ENCODE measurements around the gene MARS1.

MARS1 gene

DNA sequence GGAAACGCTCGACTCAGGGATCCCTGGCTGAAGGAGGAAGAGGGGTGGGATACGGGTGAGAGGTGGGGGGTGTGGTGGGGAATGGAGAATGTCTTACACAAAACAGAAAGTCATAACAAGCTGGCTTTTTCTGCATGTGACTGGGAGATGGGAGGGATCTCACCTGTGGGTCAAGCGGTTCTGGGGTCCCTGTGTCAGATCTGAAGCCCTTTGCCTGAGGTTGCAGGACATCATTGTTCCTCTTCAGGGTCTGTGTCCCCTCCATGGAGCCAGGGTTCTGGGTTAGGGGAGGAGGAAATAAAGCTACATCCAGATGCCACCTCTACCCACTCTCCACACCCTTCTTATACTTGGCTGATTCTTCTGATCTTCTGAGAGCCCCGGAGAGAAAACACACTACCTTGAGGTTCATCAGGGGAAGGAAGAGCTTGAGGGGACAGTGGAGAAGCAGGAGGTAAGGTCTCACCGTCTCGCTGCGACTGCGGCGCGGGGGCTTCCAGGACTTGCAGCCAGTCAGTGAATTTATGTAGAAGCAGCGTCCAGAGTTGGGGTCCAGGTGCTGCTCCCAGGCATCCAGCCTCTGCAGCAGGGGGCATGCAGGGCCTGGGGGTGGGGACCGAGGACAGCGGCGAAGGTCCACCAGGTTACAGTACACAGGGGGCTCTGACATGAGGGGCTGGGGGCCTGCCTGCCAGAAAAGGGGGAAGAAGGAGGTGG is 10.7 kb upstream of the MARS1 start:
- Histone ChIP-seq H3K4me1 (peaks cover 11% of the 10 kb centered on the region), H3K4me2 (ENCODE audit: low read length) (no peak overlapping the region), H3K27me3 (ENCODE audit: control insufficient read depth, insufficient read depth, low read length) (peaks cover 7% of the 10 kb centered on the region), H3K27ac (no peak overlapping the region), H2AFZ (no peak overlapping the region), H3K9me3 (ENCODE audit: control insufficient read depth, low read length) (no peaks in the 10 kb centered on the region), H3K9ac (no peak overlapping the region), H3K4me3 (ENCODE audit: low read depth, low read length) (no peak overlapping the region), H3K36me3 (ENCODE audit: control insufficient read depth, insufficient read depth, low read length) (no peaks in the 10 kb centered on the region), H3K79me2 (no peaks in the 10 kb centered on the region)
- TF ChIP-seq, protein P1, sequence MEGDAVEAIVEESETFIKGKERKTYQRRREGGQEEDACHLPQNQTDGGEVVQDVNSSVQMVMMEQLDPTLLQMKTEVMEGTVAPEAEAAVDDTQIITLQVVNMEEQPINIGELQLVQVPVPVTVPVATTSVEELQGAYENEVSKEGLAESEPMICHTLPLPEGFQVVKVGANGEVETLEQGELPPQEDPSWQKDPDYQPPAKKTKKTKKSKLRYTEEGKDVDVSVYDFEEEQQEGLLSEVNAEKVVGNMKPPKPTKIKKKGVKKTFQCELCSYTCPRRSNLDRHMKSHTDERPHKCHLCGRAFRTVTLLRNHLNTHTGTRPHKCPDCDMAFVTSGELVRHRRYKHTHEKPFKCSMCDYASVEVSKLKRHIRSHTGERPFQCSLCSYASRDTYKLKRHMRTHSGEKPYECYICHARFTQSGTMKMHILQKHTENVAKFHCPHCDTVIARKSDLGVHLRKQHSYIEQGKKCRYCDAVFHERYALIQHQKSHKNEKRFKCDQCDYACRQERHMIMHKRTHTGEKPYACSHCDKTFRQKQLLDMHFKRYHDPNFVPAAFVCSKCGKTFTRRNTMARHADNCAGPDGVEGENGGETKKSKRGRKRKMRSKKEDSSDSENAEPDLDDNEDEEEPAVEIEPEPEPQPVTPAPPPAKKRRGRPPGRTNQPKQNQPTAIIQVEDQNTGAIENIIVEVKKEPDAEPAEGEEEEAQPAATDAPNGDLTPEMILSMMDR (IDR thresholded peaks at IDR 0.05): no peak

DNA sequence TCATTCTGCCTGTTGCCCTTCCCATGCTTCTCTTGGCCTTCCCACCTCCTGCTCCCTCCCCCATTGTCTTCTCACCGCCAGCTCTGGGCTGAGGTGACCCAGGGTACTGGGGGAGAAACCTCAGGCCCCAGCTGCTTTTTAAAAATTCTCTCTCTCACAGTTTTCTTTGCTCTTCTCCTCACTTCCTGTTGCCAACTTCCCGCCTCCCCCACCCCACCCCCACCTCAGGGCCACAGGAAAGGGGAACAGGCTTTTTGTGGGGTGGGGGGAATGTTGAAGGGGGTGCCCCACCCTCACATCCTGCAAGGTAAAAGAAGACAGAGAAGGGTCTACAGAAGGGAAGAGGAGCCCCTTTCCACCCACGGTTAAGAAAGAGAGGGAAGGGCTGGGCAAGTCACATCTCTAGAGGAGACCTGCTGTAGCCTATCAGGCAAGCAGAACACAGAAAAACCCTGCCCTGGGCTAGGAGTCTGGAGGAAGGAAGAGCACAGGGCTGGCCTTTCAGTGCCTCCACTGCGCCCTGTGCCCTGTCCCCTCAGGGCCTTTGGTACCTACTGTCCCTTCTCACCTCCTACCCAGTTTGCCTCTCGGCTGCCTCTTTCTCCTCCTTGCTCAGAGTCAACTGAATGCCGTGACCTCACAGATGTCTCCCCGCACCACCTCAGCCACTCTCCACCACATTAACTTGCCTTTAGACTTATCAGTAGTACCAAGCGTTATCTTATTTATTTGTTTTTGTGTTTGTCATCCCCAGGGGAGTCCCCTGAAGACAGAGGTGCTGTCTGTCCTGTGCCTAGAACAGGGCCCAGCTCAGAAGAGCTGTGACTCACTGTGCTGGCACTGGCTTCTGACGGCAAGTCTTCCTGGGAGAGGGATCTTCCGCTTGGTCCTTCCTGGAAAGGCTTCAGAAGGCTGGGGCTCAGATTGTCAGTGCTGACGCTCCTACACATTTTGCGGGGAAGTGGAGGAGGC is 9.9 kb upstream of the MARS1 start:
- Histone ChIP-seq H3K4me1 (peaks cover 11% of the 10 kb centered on the region), H3K4me2 (ENCODE audit: low read length) (no peak overlapping the region), H3K9ac (no peak overlapping the region), H3K79me2 (no peaks in the 10 kb centered on the region), H3K4me3 (ENCODE audit: low read depth, low read length) (no peak overlapping the region), H3K36me3 (ENCODE audit: control insufficient read depth, insufficient read depth, low read length) (no peaks in the 10 kb centered on the region), H2AFZ (no peak overlapping the region), H3K27ac (no peak overlapping the region), H3K9me3 (ENCODE audit: control insufficient read depth, low read length) (no peaks in the 10 kb centered on the region), H3K27me3 (ENCODE audit: control insufficient read depth, insufficient read depth, low read length) (peaks cover 7% of the 10 kb centered on the region)
- TF ChIP-seq, protein P1 (IDR thresholded peaks at IDR 0.05): no peak

DNA sequence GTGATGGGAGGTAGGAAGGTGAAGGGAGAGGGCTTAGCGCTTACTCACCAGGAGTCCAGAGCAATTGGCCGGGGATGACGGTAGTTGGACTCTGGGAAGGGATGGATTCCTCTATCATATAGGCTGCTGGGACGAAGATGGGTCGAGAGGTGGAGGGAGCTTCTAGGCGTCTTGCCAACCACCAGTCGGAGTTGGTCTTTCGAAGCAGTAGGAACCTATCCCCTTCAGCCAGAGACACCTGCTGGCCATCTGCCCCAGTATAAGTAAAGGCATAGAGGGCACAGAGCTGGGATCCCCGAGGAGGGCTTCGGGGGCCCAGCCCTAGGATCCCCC is 8.9 kb upstream of the MARS1 start:
- H3K9me3 ChIP-seq (ENCODE audit: control insufficient read depth, low read length): no peaks in the 10 kb centered on the region
- H2AFZ ChIP-seq: no peak overlapping the region
- H3K4me3 ChIP-seq (ENCODE audit: low read depth, low read length): no peak overlapping the region
- H3K27me3 ChIP-seq (ENCODE audit: control insufficient read depth, insufficient read depth, low read length): peaks cover 7% of the 10 kb centered on the region
- no peak overlapping the region for H3K9ac ChIP-seq
- H3K36me3 ChIP-seq (ENCODE audit: control insufficient read depth, insufficient read depth, low read length): no peaks in the 10 kb centered on the region
- TF ChIP-seq, protein P1 (IDR thresholded peaks at IDR 0.05): no peak
- H3K4me2 ChIP-seq (ENCODE audit: low read length): no peak overlapping the region
- H3K4me1 ChIP-seq: peaks cover 11% of the 10 kb centered on the region
- H3K27ac ChIP-seq: no peak overlapping the region
- H3K79me2 ChIP-seq: no peaks in the 10 kb centered on the region

DNA sequence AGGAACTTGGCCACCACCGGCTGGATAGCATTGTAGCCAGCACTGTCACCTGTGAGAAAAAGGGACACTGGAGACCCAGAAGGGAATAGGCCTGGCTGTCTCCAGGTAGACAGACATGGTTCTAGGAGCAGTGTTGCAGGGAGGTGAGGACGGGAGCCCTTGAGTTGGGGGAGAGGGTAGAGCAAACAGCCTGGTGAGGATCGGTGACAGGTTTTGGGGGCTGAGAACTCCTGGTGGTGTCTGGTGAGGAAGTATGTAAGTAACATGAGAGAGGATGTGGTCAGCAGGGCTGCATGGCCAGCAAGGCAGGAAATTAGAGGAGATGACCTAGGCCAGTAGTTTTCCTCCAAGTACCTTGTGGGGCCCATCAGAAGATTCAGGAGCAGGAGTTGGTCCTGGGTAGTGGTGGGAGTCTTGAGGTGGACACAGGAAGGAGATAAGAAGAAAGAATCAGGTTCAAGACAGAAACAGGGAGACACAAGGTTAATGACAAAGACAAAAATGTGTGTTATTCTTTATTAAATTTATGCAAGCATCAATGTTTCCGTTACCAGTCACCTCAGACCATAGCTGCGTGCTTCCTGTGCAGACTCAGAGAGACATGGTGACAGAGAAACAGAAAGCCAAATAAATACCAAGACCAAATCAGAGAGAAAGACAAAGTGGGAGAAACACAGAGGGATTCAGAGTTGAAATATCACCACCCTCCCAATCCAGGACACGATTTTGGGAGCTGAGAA is 8.3 kb upstream of the MARS1 start, which contains the start of gene ARHGAP9:
ARHGAP9 (minus strand) TSS at position 491 of the 740 bp plus-strand sequence; CDS start at position 31, 460 bp downstream.
- Histone ChIP-seq H2AFZ (no peak within 1 kb of the TSS), H3K27me3 (ENCODE audit: control insufficient read depth, insufficient read depth, low read length) (peaks cover 7% of the 10 kb centered on the region), H3K4me2 (ENCODE audit: low read length) (no peak within 1 kb of the TSS), H3K79me2 (no peaks in the 10 kb centered on the region), H3K36me3 (ENCODE audit: control insufficient read depth, insufficient read depth, low read length) (no peaks in the 10 kb centered on the region), H3K4me3 (ENCODE audit: low read depth, low read length) (no peak within 1 kb of the TSS), H3K27ac (no peak within 1 kb of the TSS), H3K9me3 (ENCODE audit: control insufficient read depth, low read length) (no peaks in the 10 kb centered on the region), H3K9ac (no peak within 1 kb of the TSS), H3K4me1 (peaks cover 8% of the 10 kb centered on the region)
- TF ChIP-seq, protein P1 (IDR thresholded peaks at IDR 0.05): no peak
